ENCODE results near the gene DNAJA4. TPM values are rescaled to one million over a fixed set of nuclear protein-coding genes. Genes with fewer than 3 reads are reported as not detected.
A peak's percentile ranks its signal among the peaks of the same experiment; 100 is the strongest.
"Not testable (repeated sequence)": the region's sequence is repeated elsewhere in the genome, so short reads cannot be mapped to it uniquely, and the experiment has no call there.

DNAJA4 gene
- total and polyA plus RNA-seq, 4 experiments from 2014 or later = 7.8 to 32.8 (median 21.8) TPM

DNA sequence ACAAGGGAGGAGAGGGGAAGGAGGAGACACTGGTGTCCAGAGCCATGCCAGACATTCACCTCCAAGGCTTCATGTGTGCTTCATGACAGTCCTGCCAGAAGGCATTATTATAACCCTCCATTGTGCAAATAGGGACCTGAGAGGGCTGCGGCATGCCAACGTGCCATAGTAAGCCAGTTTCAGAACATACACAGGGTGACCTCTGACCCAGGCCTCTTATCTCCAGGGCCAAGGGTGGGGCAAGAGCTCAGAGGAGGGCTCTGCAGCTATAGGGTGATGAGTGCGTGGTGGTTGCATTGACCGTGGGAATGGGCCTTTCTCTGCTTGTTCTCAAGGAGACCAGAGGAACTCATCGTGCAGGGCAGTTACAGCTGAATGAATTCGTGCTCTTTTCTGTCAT is 20.3 kb upstream of the DNAJA4 start:
- Mint-ChIP-seq H3K27me3 (peaks cover under 1% of the 10 kb centered on the region in 2 donors), H3K4me1 (peaks cover 0 to 2% (median 0%) of the 10 kb centered on the region in 4 donors), H3K4me3 (no peak overlapping the region), H3K9me3 (no peaks in the 10 kb centered on the region), H3K36me3 (no peaks in the 10 kb centered on the region), H3K27ac (no peak overlapping the region)
- no peak overlapping the region for H3K27ac ChIP-seq (ENCODE audit: low read depth, low read length)
- ChIA-PET POLR2A (ENCODE audit: partially characterized antibody) (no interaction called here), CTCF (ENCODE audit: partially characterized antibody) (interaction anchor here (0.8 to 1.3 kb wide), 4 partner anchors 17 to 242 kb away, joined by 3 to 4 read pairs (median 3); no protein-coding TSS in a partner anchor)
- H3K4me1 ChIP-seq (ENCODE audit: insufficient read depth, low read length) = no peaks in the 10 kb centered on the region
- no peak overlapping the region for H3K4me3 ChIP-seq (ENCODE audit: low read length in 2 of 2)
- intact Hi-C loops (cut with micrococcal nuclease) = no loop called here
- no peak for DNase-seq
- H3K36me3 ChIP-seq (ENCODE audit: insufficient read depth, low read length) = no peaks in the 10 kb centered on the region
- H3K27me3 ChIP-seq (ENCODE audit: insufficient read depth, low read length) = no peaks in the 10 kb centered on the region
- no peaks in the 10 kb centered on the region for H3K9me3 ChIP-seq (ENCODE audit: control insufficient read depth in 1 of 2, low read length in 2 of 2)

DNA sequence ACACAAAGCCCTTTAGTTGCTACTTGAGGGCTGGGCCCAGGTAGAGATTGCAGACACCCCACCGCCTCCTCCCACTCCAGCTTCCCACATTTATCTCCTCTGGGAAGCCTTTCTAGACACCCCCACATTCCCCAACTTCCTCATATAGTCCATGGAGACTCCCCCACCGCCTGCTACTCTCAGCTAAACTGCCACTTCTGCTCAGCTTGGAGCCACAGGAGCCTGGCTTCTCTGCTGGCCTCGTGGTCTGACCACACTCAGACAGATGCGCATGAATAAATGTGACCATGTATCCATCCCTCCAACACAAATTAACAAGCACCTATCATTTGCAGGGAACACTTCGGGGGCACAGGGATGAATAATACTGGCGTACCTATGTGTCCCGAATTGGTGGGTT is 19.5 kb upstream of the DNAJA4 start:
- Mint-ChIP-seq H3K4me3 (no peak overlapping the region), H3K9me3 (no peaks in the 10 kb centered on the region), H3K27ac (no peak overlapping the region), H3K4me1 (peaks cover 0 to 2% (median 0%) of the 10 kb centered on the region in 4 donors), H3K27me3 (no peaks in the 10 kb centered on the region), H3K36me3 (no peaks in the 10 kb centered on the region)
- Histone ChIP-seq H3K9me3 (ENCODE audit: control insufficient read depth in 1 of 2, low read length in 2 of 2) (no peaks in the 10 kb centered on the region), H3K4me3 (ENCODE audit: low read length in 2 of 2) (no peak overlapping the region), H3K27ac (ENCODE audit: low read depth, low read length) (no peak overlapping the region), H3K27me3 (ENCODE audit: insufficient read depth, low read length) (no peaks in the 10 kb centered on the region), H3K36me3 (ENCODE audit: insufficient read depth, low read length) (no peaks in the 10 kb centered on the region), H3K4me1 (ENCODE audit: insufficient read depth, low read length) (no peaks in the 10 kb centered on the region)
- DNase-seq = no peak
- intact Hi-C loops (cut with micrococcal nuclease) = no loop called here
- POLR2A ChIA-PET (ENCODE audit: partially characterized antibody) = no interaction called here
- CTCF ChIA-PET (ENCODE audit: partially characterized antibody) = interaction anchor here (1.3 kb wide), 1 partner anchor 137 kb away, joined by 3 read pairs; no protein-coding TSS in a partner anchor

DNA sequence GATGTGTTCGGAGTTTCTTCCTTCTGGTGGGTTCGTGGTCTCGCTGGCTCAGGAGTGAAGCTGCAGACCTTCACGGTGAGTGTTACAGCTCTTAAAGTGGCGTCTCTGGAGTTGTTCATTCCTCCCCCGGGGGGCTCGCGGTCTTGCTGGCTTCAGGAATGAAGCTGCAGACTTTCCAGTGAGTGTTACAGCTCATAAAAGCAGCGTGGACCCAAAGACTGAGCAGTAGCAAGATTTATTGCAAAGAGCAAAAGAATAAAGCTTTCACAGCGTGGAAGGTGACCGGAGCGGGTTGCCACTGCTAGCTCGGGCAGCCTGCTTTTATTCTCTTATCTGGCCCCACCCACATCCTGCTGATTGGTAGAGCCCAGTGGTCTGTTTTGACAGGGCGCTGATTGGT is 19.0 kb upstream of the DNAJA4 start:
- CTCF ChIA-PET (ENCODE audit: partially characterized antibody); intact Hi-C loops (cut with micrococcal nuclease); H3K4me1 ChIP-seq (ENCODE audit: insufficient read depth, low read length); H3K27me3 Mint-ChIP-seq; H3K4me3 Mint-ChIP-seq; H3K36me3 Mint-ChIP-seq; POLR2A ChIA-PET (ENCODE audit: partially characterized antibody); H3K9me3 Mint-ChIP-seq; H3K27me3 ChIP-seq (ENCODE audit: insufficient read depth, low read length); H3K27ac Mint-ChIP-seq; H3K9me3 ChIP-seq (ENCODE audit: control insufficient read depth in 1 of 2, low read length in 2 of 2); H3K36me3 ChIP-seq (ENCODE audit: insufficient read depth, low read length); DNase-seq; H3K4me1 Mint-ChIP-seq; H3K27ac ChIP-seq (ENCODE audit: low read depth, low read length); H3K4me3 ChIP-seq (ENCODE audit: low read length in 2 of 2): not testable (repeated sequence)

DNA sequence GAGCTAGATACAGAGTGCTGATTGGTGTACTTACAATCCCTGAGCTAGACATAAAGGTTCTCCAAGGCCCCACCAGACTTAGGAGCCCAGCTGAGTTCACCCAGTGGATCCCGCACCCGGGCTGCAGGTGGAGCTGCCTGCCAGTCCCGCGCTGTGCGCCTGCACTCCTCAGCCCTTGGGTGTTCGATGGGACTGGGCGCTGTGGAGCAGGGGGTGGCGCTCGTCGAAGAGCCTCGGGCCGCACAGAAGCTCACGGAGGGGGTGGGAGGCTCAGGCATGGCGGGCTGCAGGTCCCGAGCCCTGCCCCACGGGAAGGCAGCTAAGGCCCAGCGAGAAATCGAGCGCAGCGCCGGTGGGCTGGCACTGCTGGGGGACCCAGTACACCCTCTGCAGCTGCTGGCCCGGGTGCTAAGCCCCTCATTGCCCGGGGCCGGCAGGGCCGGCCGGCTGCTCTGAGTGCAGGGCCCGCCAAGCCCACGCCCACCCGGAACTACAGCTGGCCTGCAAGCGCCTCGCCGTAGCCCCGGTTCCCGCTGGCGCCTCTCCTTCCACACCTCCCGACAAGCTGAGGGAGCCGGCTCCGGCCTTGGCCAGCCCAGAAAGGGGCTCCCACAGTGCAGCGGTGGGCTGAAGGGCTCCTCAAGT is 18.3 kb upstream of the DNAJA4 start:
- H3K27ac ChIP-seq (ENCODE audit: low read depth, low read length); H3K27me3 Mint-ChIP-seq; H3K4me3 Mint-ChIP-seq; DNase-seq; H3K36me3 ChIP-seq (ENCODE audit: insufficient read depth, low read length); H3K4me1 Mint-ChIP-seq; POLR2A ChIA-PET (ENCODE audit: partially characterized antibody); H3K9me3 Mint-ChIP-seq; H3K27me3 ChIP-seq (ENCODE audit: insufficient read depth, low read length); CTCF ChIA-PET (ENCODE audit: partially characterized antibody); intact Hi-C loops (cut with micrococcal nuclease); H3K4me1 ChIP-seq (ENCODE audit: insufficient read depth, low read length); H3K4me3 ChIP-seq (ENCODE audit: low read length in 2 of 2); H3K27ac Mint-ChIP-seq; H3K9me3 ChIP-seq (ENCODE audit: control insufficient read depth in 1 of 2, low read length in 2 of 2); H3K36me3 Mint-ChIP-seq: not testable (repeated sequence)

DNA sequence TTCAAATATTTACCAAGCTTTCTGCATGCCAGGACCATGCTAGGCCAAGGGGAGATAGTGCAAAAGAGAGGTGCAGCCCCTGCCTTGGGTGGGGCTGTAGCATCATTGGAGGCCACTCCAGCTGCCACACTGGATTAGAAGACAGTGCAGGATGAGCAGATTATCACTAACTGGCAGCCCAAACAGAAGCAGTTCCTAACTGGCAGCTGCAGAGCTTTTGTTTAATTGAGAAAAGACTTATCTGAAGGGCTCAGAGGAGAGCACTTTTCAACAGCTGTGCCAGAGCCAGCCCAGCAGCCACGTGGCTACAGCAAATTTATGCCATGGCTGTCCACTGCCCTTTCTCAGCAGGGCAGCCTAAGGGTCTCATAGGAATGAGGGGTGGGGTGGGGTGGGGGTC is 16.5 kb upstream of the DNAJA4 start:
- no peak for DNase-seq
- peaks cover 2 to 4% of the 10 kb centered on the region in 2 donors for H3K27me3 Mint-ChIP-seq
- H3K4me3 Mint-ChIP-seq = no peak overlapping the region
- peaks cover 0 to 3% (median 0%) of the 10 kb centered on the region in 4 donors for H3K4me1 Mint-ChIP-seq
- ChIA-PET POLR2A (ENCODE audit: partially characterized antibody) (no interaction called here), CTCF (ENCODE audit: partially characterized antibody) (interaction anchor here (0.7 kb wide), 1 partner anchor 9 kb away, joined by 3 read pairs; no protein-coding TSS in a partner anchor)
- Histone ChIP-seq H3K4me1 (ENCODE audit: insufficient read depth, low read length) (no peaks in the 10 kb centered on the region), H3K36me3 (ENCODE audit: insufficient read depth, low read length) (no peaks in the 10 kb centered on the region), H3K4me3 (ENCODE audit: low read length in 2 of 2) (no peak overlapping the region), H3K27ac (ENCODE audit: low read depth, low read length) (no peak overlapping the region), H3K27me3 (ENCODE audit: insufficient read depth, low read length) (no peaks in the 10 kb centered on the region), H3K9me3 (ENCODE audit: control insufficient read depth in 1 of 2, low read length in 2 of 2) (no peaks in the 10 kb centered on the region)
- H3K9me3 Mint-ChIP-seq = no peaks in the 10 kb centered on the region
- no peaks in the 10 kb centered on the region for H3K36me3 Mint-ChIP-seq
- intact Hi-C loops (cut with micrococcal nuclease) = no loop called here
- no peak overlapping the region for H3K27ac Mint-ChIP-seq

DNA sequence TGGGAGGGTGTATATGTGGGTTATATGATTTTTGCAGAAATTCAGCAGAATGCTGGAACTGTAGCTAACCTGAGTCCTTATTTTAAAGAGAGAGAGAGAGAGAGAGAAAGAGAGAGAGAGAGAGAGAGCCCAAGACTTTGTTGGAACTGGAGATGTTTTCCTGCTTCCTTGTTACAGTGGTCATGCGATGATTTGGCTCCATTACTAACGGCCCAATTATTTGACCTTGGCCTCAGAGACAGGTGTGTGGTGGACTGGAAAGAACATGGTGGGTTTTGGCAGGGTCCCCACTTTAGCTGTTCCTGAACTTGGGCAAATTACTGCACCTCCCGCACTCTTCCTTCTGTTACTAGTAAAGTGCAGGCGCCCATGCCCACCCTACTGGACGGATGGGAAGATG is 15.2 kb upstream of the DNAJA4 start:
- H3K27me3 Mint-ChIP-seq = peaks cover 2 to 4% of the 10 kb centered on the region in 2 donors
- H3K27ac ChIP-seq (ENCODE audit: low read depth, low read length) = no peak overlapping the region
- H3K27ac Mint-ChIP-seq = peak overlapping the region in 1 of 7 donors; percentile 14
- H3K9me3 ChIP-seq (ENCODE audit: control insufficient read depth in 1 of 2, low read length in 2 of 2) = no peaks in the 10 kb centered on the region
- H3K4me3 ChIP-seq (ENCODE audit: low read length in 2 of 2) = no peak overlapping the region
- H3K9me3 Mint-ChIP-seq = no peaks in the 10 kb centered on the region
- H3K4me3 Mint-ChIP-seq = no peak overlapping the region
- H3K4me1 ChIP-seq (ENCODE audit: insufficient read depth, low read length) = no peaks in the 10 kb centered on the region
- no peaks in the 10 kb centered on the region for H3K36me3 Mint-ChIP-seq
- H3K27me3 ChIP-seq (ENCODE audit: insufficient read depth, low read length) = no peaks in the 10 kb centered on the region
- intact Hi-C loops (cut with micrococcal nuclease) = no loop called here
- peaks cover 0 to 3% (median 0%) of the 10 kb centered on the region in 4 donors for H3K4me1 Mint-ChIP-seq
- DNase-seq = no peak
- no peaks in the 10 kb centered on the region for H3K36me3 ChIP-seq (ENCODE audit: insufficient read depth, low read length)
- CTCF ChIA-PET (ENCODE audit: partially characterized antibody) = no interaction called here
- POLR2A ChIA-PET (ENCODE audit: partially characterized antibody) = no interaction called here

- Mint-ChIP-seq H3K36me3 (no peaks in the 10 kb centered on the region), H3K9me3 (no peaks in the 10 kb centered on the region), H3K4me3 (no peak overlapping the region), H3K27me3 (peaks cover 2 to 4% of the 10 kb centered on the region in 2 donors), H3K27ac (no peak overlapping the region), H3K4me1 (peaks cover 0 to 3% (median 0%) of the 10 kb centered on the region in 4 donors)
- H3K27me3 ChIP-seq (ENCODE audit: insufficient read depth, low read length) = no peaks in the 10 kb centered on the region
- ChIA-PET POLR2A (ENCODE audit: partially characterized antibody) (no interaction called here), CTCF (ENCODE audit: partially characterized antibody) (interaction anchor here (0.8 to 1.2 kb wide), 2 partner anchors 10 to 11 kb away, joined by 3 read pairs; no protein-coding TSS in a partner anchor)
- DNase-seq = no peak
- intact Hi-C loops (cut with micrococcal nuclease) = no loop called here
- H3K4me1 ChIP-seq (ENCODE audit: insufficient read depth, low read length) = no peaks in the 10 kb centered on the region
- H3K36me3 ChIP-seq (ENCODE audit: insufficient read depth, low read length) = no peaks in the 10 kb centered on the region
- no peaks in the 10 kb centered on the region for H3K9me3 ChIP-seq (ENCODE audit: control insufficient read depth in 1 of 2, low read length in 2 of 2)
- no peak overlapping the region for H3K4me3 ChIP-seq (ENCODE audit: low read length in 2 of 2)
- H3K27ac ChIP-seq (ENCODE audit: low read depth, low read length) = no peak overlapping the region
Measured at GRCh38 chr15:78251136-78251535, 13.2 kb upstream of the DNAJA4 start.
